HG03575 (cell line): ENCODE results near the gene MAGI3.
"Not testable (repeated sequence)": the region's sequence is repeated elsewhere in the genome, so short reads cannot be mapped to it uniquely, and the experiment has no call there.

Experiments
- ATAC-seq: cut with Tn5 transposase; IDR thresholded peaks from one replicate; pipeline ENCODE4 v1.9.1; 2021; ENCODE audit not compliant: unreplicated experiment, insufficient number of reproducible peaks, low FRiP score; ENCODE audit errors: extremely low read depth

Gene MAGI3

DNA sequence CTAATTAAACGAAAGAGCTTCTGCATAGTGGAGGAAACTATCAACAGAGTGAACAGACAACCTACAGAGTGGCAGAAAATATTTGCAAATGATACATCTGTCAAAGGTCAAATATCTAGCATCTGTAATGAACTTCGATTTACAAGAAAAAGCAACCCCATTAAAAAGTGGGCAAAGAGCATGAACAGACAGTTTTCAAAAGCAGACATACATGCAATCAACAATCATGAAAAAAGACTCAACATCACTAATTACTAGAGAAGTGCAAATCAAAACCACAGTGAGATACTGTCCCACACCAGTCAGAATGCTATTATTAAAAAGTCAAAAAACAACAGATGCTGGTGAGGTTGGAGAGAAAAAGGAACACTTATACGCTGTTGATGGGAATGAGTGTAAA, 103.2 kb downstream of the MAGI3 start:
- ATAC-seq = no peak

DNA sequence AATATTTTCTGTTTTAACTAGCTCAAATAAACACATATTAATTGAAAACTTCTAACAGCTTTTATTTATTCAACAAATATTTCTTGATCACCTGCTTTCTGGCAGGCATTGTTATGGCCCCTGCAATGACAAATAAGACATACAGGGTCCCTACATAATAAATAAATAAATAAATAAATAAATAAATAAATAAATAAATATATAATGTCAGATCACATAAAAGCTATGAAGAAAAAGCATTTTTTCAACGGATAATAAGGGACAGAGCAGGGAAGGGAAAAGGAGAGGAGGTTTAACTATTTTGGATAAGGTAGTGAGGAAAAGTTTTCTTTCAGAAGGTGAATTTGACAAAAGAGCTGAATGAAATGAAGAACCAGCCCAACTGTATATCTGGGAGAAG, 115.0 kb downstream of the MAGI3 start:
- ATAC-seq = no peak

DNA sequence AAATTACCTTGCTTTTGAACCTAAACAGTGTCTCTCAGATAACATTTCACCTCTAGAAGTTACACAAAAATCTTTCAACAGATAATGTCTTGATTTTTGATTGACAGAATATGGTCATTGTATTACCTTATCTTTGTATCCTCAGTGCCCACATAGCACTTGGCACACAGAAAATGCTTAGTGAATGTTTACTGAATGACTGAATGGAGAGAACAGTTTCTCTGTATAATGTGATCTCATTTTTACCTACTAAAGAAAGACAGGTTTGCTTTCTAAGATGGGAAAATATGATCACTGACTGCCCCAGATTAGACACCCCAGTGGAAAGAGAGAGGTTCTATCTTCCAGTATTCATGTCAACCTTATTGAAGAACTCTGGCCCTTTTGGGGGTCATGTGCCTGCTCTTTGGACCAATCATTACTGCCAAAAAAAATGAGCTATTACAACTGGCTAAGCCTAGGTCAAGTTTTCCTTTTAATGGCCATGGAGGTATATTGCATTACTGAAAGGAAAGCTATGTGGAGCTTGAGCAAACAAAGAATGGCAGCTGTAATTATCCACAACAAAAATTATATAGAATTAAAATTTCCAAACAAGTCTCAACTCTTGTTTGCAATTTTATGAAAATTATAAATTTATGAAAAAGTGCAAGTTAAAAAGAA, 117.4 kb downstream of the MAGI3 start:
- no peak for ATAC-seq

DNA sequence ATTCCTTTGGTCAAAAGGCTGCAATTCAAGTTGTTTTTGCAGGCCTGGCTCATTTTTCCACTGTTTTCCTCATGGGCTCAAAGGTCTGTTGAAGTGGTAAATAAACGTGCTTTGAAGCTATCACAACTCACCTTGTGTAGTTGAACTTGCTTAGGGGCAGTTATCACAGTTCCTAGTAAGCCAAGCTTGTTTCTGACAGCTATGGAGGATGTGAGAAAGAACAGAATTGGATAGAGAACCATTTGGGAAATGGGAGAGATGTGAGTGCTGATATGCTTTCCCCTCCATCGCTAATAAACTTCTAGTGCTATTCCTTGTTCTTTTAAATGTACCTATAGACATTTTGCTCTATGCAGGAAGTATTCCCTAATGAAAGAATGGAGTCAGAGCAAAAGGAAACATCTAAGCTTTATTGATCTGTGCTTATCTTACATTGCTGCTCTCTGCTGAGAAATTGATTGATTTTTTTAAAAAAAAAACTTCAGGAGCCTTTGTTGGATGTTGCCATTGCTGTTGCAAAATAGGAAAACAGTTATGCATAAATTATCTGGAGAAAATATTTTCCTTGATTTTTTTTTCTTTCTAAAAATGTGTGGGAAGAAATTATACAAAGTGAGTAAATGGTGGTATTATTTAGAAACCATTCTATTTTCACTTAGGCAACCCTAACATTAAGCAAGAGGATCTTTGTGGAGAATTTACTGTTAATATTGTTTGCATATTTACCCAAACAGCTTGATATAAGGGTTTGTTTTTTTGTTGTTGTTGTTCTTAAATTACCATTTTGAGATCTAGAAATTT, 118.2 kb downstream of the MAGI3 start:
- ATAC-seq = no peak

DNA sequence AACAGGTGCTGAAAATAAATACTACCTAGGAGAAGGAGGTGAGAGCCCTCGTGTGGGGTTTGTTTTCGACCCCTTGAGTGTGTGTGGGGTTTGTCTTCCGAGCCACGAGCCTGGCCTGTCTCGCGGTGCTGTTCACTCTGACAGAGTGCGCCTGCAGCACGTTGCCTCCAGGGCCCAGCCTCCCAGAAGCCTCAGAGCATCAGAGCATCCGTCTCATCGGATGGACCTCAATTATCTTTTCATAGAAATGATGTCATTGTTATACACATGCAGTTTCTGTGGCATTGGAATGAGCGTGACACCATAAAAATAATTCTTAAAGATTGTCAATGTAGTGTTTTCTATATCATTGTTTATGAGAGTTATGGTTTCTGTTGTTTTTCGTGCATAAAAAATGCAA, 119.5 kb downstream of the MAGI3 start:
- ATAC-seq = not testable (repeated sequence)

DNA sequence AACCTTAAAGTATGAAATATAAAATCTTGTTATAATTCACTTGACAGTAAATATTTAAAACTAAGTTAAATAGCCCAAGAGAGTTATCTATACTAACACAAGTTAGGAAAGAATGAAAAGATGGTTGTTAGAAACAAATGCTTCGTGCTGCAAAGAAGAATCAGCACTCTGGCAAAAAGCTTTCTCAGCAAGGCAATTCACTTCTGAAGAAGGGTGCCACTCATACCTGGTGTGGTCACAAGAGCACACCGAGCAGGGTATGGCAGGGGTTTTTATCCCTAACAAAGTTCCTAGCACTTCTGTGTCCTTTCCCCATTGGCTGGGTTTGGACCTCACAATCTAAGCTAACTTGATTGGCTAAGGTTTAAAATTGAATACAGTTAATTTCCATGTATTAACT, 121.0 kb downstream of the MAGI3 start:
- ATAC-seq = no peak

DNA sequence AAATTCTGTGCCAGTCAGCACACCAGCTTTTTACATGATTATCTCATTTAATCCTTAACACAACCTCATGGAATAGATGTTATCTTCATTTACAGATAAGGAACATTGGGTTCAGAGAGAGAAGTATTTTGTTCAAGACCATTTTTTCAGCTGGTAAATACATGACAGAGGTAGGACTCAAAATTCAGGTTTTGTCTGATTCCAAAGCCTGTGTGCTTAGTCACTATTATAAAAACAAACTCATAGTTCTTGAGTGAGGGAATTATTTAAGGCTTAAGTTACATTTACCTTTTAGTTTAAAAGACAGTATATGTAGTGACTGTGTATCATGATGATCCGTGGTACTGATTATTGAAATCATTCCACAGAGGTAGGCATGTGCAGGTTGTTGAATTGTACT, 125.2 kb downstream of the MAGI3 start:
- ATAC-seq = no peak

DNA sequence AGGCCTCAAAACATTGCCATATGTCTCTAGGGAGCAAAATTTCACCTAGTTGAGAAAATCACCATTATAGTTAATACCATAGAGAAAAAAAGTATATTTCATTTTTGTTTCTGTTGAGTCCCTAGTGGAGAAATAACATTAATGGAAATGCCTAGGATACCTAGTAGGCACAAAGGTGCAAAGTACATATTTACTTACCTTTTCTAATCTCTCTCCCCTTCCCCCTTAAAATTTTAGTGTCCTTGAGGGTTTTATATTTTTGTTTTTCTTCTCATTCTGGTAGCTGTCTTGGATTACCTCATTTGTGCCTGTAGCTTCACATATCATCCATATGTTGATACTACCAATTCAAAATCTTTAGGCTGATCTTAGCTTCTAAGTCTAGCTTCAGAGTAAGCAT, 127.0 kb downstream of the MAGI3 start:
- ATAC-seq = no peak

DNA sequence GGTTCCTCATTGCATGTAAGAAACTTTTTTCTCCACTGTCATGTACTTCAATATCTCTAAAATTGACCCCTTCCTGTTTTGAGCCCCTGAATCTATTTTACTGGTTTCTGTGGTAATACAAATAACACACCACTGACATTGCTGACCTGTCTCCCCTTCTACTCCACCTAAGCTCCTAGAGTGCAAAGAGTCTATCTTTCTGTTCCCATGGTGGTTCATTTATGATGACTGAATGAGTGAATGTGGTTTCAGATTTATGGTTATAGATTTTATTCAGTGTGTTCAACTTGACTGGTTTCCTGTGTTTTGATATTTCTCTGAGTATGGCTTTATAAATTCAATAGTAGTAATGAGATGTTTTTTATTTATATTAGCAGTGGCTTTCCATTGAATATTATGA, 127.7 kb downstream of the MAGI3 start:
- no peak for ATAC-seq

DNA sequence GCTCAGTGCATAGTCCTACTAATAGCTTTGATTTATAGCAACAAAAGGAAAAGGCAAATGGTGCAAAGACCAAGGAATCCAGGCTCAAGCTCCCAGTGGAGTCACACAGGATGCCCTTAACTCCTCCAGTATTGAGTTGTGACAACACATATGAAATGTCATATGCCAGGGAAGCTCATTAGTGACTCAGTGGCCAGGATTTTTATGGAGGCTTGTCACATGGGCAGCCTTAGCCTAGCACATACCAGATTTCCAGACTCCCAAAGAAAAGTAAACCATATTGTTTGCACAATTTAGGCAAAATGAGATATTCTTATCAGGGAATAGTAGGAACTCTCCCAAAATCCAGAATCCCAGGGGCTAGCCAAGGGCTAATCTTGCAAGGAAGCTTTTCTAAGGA, 129.2 kb downstream of the MAGI3 start:
- no peak for ATAC-seq

DNA sequence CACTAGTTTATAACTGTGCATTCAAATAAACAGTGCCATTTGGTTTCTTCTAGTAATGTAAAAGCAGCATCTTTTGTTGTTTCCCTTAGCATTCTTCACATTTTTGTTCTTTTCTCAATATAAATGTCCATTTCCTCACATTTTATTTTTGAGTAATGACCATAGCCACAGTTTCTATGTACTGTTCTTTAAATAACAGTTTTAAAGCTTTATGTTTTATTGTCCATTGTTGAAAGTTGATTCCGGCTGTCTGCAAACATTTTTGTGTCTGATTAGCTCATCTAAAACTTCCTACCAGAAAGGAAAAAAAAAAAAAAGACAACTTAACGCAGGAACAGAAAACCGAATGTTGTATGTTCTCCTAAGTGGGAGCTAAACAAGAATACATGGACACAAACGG, 139.7 kb downstream of the MAGI3 start:
- ATAC-seq = no peak

DNA sequence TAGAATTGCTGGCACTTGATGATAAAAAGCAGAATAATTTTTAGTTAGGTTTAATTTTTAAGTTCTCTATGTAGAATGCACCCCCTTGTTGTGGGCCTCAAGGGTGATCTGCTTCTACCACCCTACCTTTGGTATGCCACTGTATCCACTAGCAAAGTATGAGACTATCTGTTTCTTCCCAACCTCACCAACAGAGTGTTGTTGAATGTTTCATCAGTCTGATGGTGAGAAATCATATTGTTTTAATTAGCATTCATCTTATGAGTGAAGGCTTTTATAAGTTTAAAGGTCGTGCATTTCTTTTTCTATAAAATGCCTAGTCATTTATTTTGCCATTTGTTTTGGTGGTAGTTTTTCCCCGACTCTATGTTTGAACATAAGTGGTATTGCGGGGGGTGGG, 141.0 kb downstream of the MAGI3 start:
- ATAC-seq = no peak

DNA sequence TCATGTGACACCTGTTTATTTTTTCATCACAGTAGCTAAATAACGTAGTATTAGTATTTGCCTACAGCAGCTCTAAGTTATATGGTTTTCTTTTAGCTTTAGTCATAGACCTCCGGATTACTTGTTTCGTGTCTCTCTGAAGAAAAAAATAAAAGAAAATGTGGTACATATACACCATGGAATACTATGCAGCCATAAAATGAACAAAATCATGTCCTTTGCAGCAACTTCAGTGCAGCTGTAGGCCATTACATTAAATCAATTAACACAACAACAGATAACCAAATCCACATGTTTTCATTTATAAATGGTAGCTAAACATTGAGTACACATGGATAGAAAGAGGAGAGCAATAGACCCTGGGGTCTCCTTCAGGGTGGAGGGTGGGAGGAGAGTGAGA, 142.7 kb downstream of the MAGI3 start:
- no peak for ATAC-seq

DNA sequence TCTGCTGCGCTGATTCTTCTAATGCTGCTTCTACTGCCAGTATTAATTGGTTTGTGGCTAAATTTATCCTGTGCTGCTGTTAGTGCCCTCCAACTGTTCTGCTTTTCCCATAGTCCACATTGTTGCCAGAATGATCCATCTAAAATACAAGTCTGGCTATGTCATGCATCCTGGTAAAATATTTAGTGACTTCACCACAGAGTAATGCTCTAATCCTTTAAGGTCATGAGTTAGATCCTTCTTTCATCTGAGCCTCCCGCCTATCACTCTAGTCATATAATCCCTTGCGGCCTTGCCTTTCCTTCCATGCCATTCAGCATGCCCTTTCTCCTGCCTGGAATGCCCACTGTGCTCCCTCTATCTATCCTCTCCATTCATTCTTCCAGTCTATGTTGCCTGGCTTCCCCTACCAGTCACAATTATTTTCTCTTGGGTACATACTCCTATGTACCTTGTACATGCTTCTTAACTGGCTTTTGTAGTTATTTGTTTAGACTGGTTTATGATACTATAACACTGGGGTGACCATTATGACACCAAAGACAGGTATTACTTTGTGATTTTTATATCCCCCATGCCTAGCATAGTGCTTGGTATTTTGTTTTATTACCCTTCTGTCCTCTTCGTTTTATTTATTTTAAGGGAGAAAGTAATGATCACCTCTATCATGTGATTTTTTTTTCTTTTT, 144.0 kb downstream of the MAGI3 start:
- ATAC-seq = no peak

DNA sequence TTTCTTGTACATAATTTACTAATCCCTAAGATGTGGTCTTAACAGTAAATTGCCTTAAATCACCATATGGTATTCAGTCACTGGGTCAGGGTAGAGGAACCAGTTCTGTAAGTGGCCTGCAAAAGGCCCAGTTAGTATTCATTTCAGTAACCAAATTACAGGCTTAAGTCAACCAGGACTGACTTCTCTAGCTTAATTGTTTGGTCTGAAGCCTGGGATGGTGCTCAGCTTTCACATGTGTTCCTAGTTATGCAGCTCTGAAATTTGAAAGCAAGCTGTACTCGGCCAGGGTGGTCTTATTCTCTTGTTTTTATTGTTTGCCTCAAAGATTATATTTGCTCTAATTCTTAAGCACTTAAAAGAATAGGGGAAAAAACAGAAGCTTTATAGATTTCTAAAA, 144.6 kb downstream of the MAGI3 start:
- ATAC-seq = no peak

DNA sequence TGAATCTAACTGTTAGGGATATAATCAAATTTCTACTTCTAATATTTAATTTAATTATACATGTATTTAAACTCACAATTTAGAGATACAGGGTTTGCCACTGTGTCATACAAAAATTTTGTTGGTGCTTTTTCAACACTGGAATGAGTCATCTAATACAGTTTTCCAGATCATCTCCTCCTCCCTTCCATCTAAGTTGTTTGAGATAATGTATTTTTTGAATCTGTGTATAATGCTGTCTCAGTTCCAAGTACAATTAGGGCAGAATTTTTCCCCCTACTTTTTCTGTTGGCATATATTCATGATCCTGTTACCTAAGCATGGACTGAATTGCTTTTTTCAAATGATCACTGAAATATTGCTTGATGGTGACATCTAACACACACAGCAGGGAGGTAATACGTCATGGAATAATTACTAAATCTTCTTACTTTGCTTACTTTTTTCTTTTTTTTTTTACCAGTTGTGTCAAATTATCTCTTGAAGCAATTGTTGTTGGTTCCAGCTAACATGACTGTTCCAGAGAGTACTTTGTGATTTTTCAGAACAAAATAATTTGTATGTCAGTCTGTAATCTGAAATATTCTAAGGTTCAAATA, 146.0 kb downstream of the MAGI3 start:
- no peak for ATAC-seq

DNA sequence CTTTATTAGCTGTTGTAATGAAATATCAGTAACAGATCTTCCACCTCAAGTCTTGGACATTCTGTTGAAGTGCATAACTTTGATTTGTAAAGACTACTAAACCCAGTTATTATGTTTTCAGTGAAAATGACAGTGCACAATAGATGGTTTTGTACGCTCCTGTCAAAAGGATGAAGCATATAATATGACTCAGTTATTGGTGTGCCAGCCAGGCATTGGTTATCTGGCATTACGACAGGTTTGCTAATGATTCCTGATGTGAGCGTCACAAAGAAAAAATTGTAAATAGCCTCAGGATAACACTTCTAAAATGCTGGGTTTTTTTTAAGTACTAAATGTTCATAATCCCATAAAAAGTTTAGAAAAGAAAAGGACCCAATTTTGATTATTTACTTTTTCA, 147.9 kb downstream of the MAGI3 start:
- no peak for ATAC-seq

DNA sequence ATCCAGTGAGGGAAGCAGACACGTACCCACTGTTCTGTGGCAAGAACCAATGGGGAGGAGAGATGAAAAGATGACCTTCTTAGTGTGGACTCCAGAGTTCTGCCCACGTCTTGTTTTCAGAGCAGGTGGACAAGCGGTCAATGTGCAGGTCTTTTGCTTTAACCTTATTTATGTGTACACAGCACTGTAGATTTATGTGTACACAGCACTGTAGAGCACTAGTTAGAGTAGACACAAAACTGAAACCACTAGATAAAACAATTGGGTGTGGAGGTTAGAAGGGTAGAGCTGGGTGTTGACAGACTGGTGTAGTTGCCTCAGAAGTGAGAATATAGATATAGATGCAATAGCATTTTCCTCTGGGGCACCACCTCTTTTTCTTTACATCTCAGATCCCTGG, 150.0 kb downstream of the MAGI3 start:
- ATAC-seq = no peak

DNA sequence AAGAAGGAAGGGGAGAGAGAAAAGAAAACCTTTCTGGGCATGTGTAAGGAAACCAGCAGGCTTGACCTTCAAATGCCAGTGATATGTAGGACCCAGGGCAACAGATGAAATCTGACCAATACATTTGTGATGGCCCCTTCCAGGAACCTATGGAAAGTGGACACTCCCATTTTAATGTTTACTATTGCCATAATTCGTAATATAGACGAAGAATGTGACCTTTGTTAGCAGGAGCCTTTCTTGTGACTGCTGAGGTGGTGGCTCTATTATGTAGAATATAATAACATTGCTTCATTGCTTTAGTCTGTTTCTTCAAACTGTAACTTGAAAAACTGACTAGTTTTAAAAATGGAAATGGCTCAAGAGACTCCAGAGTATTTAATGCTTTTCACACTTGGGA, 150.8 kb downstream of the MAGI3 start:
- ATAC-seq = no peak

DNA sequence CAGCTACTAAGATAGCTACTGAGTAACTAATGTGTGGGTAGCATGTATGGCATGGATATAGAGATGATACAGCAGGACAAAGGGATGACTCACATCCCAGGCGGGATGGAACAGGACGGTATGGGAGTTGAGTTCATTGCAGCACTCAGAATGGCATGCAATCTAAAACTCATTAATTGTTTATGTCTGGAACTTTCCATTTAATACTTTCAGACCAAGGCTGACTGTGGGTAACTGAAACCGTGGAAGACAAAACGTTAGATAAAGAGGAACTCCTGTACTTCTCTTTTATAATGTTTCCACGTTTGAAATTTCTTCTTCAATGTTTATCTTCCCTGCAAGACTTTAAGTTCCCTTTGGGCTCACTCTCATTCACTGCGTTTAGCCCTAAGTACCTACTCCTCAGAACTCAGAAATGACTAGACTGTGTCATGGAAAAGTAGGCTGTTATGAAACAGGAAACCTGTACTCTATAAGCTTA, 151.9 kb downstream of the MAGI3 start:
- no peak for ATAC-seq
